ENCODE data around the gene TBC1D4.
"Not testable (repeated sequence)": the region's sequence is repeated elsewhere in the genome, so short reads cannot be mapped to it uniquely, and the experiment has no call there.

TBC1D4 gene

GRCh38 chr13:75359266-75359665 lies 122.7 kb downstream of the TBC1D4 start:
- TF ChIP-seq CTCF (IDR thresholded peaks at IDR 0.05; ENCODE audit: low read depth, low read length) = no peak
- in situ Hi-C loops (cut with HindIII; ENCODE audit: low sequenced_read_pairs) = no loop called here
- peak; percentile 95 for DNase-seq (ENCODE audit: low read depth, low spot score)
- H3K4me3 ChIP-seq (ENCODE audit: low read depth, low read length) = no peak overlapping the region

GRCh38 chr13:75357576-75358289 lies 124.2 kb downstream of the TBC1D4 start:
- in situ Hi-C loops (cut with HindIII; ENCODE audit: low sequenced_read_pairs) = no loop called here
- TF ChIP-seq CTCF (IDR thresholded peaks at IDR 0.05; ENCODE audit: low read depth, low read length) = peak; percentile 72
- H3K4me3 ChIP-seq (ENCODE audit: low read depth, low read length) = no peak overlapping the region
- DNase-seq (ENCODE audit: low read depth, low spot score) = peak; percentile 72

DNA sequence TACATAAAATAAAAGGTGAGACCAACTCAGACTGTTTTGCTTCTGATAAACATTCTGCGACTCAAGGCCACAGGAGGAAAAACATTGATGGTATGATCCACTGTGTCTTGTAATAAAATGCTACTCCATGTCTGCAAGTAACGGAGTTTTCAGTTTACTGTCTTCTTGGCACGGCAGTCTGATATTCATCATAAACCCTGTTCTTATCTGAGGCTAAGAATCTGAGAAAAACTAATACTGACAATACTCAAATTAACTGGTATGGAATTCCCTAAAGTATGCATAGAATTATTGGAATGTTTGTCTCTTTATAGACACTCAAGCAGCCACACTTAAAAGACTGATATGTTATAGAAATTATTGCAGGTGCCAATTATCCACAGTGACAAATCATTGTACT lies 125.5 kb downstream of the TBC1D4 start:
- H3K4me3 ChIP-seq (ENCODE audit: low read depth, low read length) = no peak overlapping the region
- TF ChIP-seq CTCF (IDR thresholded peaks at IDR 0.05; ENCODE audit: low read depth, low read length) = no peak
- no peak for DNase-seq (ENCODE audit: low read depth, low spot score)
- in situ Hi-C loops (cut with HindIII; ENCODE audit: low sequenced_read_pairs) = no loop called here

GRCh38 chr13:75355609-75356008 lies 126.4 kb downstream of the TBC1D4 start:
- DNase-seq (ENCODE audit: low read depth, low spot score) = no peak
- in situ Hi-C loops (cut with HindIII; ENCODE audit: low sequenced_read_pairs) = no loop called here
- no peak overlapping the region for H3K4me3 ChIP-seq (ENCODE audit: low read depth, low read length)
- TF ChIP-seq CTCF (IDR thresholded peaks at IDR 0.05; ENCODE audit: low read depth, low read length) = no peak

DNA sequence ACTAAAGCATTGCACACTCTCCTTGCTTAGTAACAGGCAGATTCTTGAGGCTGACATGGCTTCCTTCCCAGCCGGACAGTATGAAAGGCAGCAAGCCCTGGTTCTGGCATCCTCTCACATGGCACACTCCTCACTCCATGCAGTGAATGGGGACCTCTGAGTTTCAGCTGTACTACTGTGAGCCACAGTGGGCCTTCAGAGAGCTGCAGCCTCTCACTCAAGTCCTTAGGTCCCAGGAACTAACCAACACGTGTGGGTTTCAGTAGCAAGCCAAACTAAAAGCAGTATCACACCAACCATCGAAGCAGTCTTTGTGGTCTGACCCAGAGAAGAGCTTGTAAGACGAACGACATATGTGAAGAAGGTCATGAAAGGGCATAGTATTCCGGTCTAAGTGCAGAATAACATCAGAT lies 128.2 kb downstream of the TBC1D4 start:
- no peak for TF ChIP-seq CTCF (IDR thresholded peaks at IDR 0.05; ENCODE audit: low read depth, low read length)
- peak; percentile 51 for DNase-seq (ENCODE audit: low read depth, low spot score)
- no peak overlapping the region for H3K4me3 ChIP-seq (ENCODE audit: low read depth, low read length)
- in situ Hi-C loops (cut with HindIII; ENCODE audit: low sequenced_read_pairs) = no loop called here

- no peak for DNase-seq (ENCODE audit: low read depth, low spot score)
- in situ Hi-C loops (cut with HindIII; ENCODE audit: low sequenced_read_pairs) = no loop called here
- no peak overlapping the region for H3K4me3 ChIP-seq (ENCODE audit: low read depth, low read length)
- TF ChIP-seq CTCF (IDR thresholded peaks at IDR 0.05; ENCODE audit: low read depth, low read length) = no peak
Measured at GRCh38 chr13:75352641-75353327, 129.2 kb downstream of the TBC1D4 start.

DNA sequence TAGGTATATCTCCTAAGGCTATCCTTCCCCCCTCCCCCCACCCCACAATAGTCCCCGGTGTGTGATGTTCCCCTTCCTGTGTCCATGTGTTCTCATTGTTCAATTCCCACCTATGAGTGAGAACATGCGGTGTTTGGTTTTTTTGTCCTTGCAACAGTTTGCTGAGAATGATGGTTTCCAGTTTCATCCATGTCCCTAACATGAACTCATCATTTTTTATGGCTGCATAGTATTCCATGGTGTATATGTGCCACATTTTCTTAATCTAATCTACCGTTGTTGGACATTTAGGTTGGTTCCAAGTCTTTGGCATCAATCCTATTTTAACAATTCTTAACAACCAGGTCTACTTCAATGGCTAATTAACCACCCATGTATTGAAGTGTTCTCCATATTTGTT lies 130.4 kb downstream of the TBC1D4 start:
- H3K4me3 ChIP-seq (ENCODE audit: low read depth, low read length); DNase-seq (ENCODE audit: low read depth, low spot score); in situ Hi-C loops (cut with HindIII; ENCODE audit: low sequenced_read_pairs): not testable (repeated sequence)

Measured in astrocyte of the spinal cord (primary cell).